IMR-90 (cell line): ENCODE results near the gene TSC2.

Experiments used
- CEBPB ChIP-seq: IDR thresholded peaks from 2 replicates; pipeline ENCODE4 v1.6.1; 2012; ENCODE audit warnings: low read depth, low read length, improper control_type of control experiment
- CHD1 ChIP-seq: IDR thresholded peaks from 2 replicates; pipeline ENCODE4 v1.6.1; 2012; ENCODE audit warnings: low read depth, low read length, improper control_type of control experiment
- CTCF ChIP-seq: conservative IDR thresholded peaks from 2 replicates; pipeline ENCODE4 v1.5.1; 2012; ENCODE audit warnings: mild to moderate bottlenecking, low read depth, low read length, improper control_type of control experiment
- ELK1 ChIP-seq: fragments of 150-350 bp; IDR thresholded peaks from 2 replicates; pipeline ENCODE4 v1.6.1; 2016; ENCODE audit warnings: low read depth, mild to moderate bottlenecking, low read length, moderate library complexity, borderline replicate concordance
- FOS ChIP-seq: fragments of 150-350 bp; IDR thresholded peaks from 2 replicates; pipeline ENCODE4 v1.6.1; 2016; ENCODE audit warnings: low read depth, low read length
- MAZ ChIP-seq: IDR thresholded peaks from 2 replicates; pipeline ENCODE4 v1.6.1; 2012; ENCODE audit warnings: low read depth, mild to moderate bottlenecking, low read length, improper control_type of control experiment, moderate library complexity, borderline replicate concordance
- MXI1 ChIP-seq: IDR thresholded peaks from 2 replicates; pipeline ENCODE4 v1.6.1; 2012; ENCODE audit warnings: low read depth, mild to moderate bottlenecking, low read length, moderate library complexity, borderline replicate concordance
- NFE2L2 ChIP-seq: fragments of 150-350 bp; IDR thresholded peaks from 2 replicates; pipeline ENCODE4 v1.6.1; 2016; ENCODE audit warnings: low read depth, mild to moderate bottlenecking, low read length
- POLR2A ChIP-seq: IDR thresholded peaks from 2 replicates; pipeline ENCODE4 v1.6.1; 2012; ENCODE audit warnings: mild to moderate bottlenecking, low read depth, low read length
- RAD21 ChIP-seq: IDR thresholded peaks from 2 replicates; pipeline ENCODE4 v1.6.1; 2012; ENCODE audit warnings: low read length, improper control_type of control experiment
- RCOR1 ChIP-seq: IDR thresholded peaks from 2 replicates; pipeline ENCODE4 v1.6.1; 2012; ENCODE audit warnings: mild to moderate bottlenecking, low read length, improper control_type of control experiment; ENCODE audit not compliant: insufficient replicate concordance
- RFX5 ChIP-seq: IDR thresholded peaks from 2 replicates; pipeline ENCODE4 v1.8.0; 2012; ENCODE audit warnings: low read depth, mild to moderate bottlenecking, low read length, moderate library complexity
- SMC3 ChIP-seq: fragments of 150-350 bp; IDR thresholded peaks from 2 replicates; pipeline ENCODE4 v1.6.1; 2016; ENCODE audit warnings: low read depth, mild to moderate bottlenecking, antibody characterized with exemption, low read length, moderate library complexity
- USF2 ChIP-seq: fragments of 150-350 bp; IDR thresholded peaks from 2 replicates; pipeline ENCODE4 v1.6.1; 2017; ENCODE audit warnings: mild to moderate bottlenecking, antibody characterized with exemption, low read length, low read depth

- no peak for TF ChIP-seq SMC3
- no peak for TF ChIP-seq MAZ
- TF ChIP-seq CTCF, result no peak
- TF ChIP-seq POLR2A, result no peak
- TF ChIP-seq USF2, result no peak
- no peak for TF ChIP-seq MXI1
- no peak for TF ChIP-seq CEBPB
- no peak for TF ChIP-seq ELK1
- TF ChIP-seq RCOR1, result no peak
- TF ChIP-seq RAD21, result no peak
- no peak for TF ChIP-seq FOS
- no peak for TF ChIP-seq CHD1
- TF ChIP-seq NFE2L2, result no peak
- no peak for TF ChIP-seq RFX5
These were observed 30.9 kb downstream of the TSC2 start for GRCh38 chr16:2078691-2079090.
